SK-MEL-5 (cell line): ENCODE data around the gene TTC28. TPM values are rescaled to one million over a fixed set of nuclear protein-coding genes. Genes with fewer than 3 reads are reported as not detected.
"Not testable (repeated sequence)": the region's sequence is repeated elsewhere in the genome, so short reads cannot be mapped to it uniquely, and the experiment has no call there.

Source experiments
- DNase-seq: peaks from one replicate; pipeline ENCODE4 v3.0.0-alpha.2; 2016; ENCODE audit warnings: low read depth, low spot score
- in situ Hi-C: cut with HindIII; loops from 2 replicates; pipeline ENCODE4 v1.10.0; 2016; ENCODE audit warnings: low sequenced_read_pairs, high pct_unique_total_duplicates, low pct_unique_long_range_greater_than_20kb
- polyA plus RNA-seq, 2 experiments: library from polyadenylated mRNA; depleted of rRNA; stranded (reverse); fragments of >200 nt; gene quantifications; 2 replicates each; pipeline ENCODE4 v1.2.3, GENCODE V29; 2015
- total RNA-seq: library from RNA; depleted of rRNA; stranded (reverse); fragments of >200 nt; shearing (Covaris generic); gene quantifications from 2 replicates; pipeline ENCODE4 v1.2.3, GENCODE V29; 2014; rRNA removed

The TTC28 gene
- total RNA-seq = 5.8 and 7.8 TPM in 2 replicates
- polyA plus RNA-seq (2015; cell fraction: cytosol; rRNA removed) = 15.4 and 18.6 TPM in 2 replicates
- polyA plus RNA-seq (2015; cell fraction: nucleus; rRNA removed) = 15.8 and 16.1 TPM in 2 replicates

DNA sequence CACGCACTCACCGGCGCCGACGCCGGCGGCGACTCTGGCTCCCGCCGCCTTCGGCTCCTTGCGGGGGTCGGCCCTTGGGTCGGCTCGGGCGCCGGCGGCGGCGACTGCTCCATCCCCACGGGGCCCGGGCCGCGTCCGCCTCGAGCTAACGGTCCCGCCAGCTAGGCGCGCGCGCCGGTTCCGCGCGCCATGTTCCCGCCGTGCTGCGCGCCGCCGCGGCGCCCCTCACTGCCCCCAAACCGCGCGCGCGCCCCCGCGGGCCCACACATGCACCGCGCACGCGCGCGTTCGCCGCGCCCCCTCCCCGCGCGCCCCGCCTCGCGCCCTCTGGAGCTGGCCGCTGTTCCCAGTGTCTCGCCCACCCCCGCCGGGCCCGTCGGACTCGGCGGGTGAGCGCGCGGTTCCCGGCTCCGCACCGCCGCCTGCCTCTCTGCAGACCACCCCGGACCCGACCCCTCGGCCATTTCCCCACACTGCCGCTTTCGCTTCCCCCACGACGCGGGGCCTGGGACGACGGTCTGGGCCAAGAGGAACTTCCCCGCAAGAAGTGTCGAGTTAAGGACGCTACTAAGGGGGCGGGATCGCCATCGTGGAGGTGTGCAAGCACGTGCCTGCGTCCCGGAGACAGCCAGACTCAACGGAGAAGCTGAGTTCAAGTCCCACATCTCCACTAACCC, at the start of gene TTC28:
Gene TTC28, minus strand, starts transcription at position 230 of the 677 bp plus-strand sequence. Its CDS starts 117 bp downstream, at position 113.
- peak; percentile 86 for DNase-seq
- in situ Hi-C loops = not testable (repeated sequence)

DNA sequence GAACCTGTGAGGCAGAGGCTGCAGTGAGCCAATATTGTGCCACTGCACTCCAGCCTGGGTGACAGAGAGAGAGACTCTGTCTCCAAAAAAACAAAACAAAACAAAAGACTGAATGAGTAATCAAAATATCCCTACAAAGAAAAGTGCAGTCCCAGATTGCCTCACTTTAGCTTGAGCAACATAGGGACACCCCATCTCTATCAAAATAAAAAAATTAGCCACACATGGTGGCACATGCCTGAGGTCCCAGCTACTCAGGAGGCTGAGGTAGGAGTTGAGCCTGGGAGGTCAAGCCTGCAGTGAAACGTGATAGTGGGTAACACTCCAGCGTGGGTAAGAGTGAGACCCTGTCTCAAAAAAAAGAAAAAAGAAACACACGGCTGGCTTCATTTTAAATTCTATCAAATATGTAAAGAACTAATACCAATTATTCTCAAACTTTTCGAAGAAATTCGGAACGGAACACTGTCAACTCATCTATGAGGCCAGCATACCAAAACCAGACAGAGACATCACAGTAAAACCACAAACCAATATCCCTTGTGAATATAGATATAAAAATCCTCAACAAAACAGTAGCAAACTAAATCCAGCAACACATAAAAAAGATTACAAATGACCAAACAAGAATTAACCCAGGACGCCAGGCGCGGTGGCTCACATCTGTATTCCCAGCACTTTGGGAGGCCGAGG, 49.1 kb upstream of the TTC28 start:
- in situ Hi-C loops = no loop called here
- no peak for DNase-seq

DNA sequence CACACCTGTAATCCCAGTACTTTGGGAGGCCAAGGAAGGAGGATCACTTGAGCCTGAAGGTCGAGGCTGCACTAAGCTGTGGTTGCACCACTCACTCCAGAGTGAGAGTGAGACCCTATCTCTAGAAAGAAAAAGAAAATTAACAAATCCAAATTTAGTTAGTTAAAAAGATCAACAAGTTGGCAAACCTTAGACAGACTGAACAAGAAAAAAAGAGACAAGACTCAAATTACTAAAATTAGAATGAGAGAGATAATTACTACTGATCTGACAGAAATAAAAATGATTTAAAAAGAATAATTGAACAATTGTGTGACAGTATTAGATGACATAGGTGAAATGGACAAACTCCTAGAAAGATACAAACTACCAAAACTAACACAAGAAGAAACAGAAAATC, 48.4 kb upstream of the TTC28 start:
- DNase-seq = no peak
- in situ Hi-C loops = no loop called here

DNA sequence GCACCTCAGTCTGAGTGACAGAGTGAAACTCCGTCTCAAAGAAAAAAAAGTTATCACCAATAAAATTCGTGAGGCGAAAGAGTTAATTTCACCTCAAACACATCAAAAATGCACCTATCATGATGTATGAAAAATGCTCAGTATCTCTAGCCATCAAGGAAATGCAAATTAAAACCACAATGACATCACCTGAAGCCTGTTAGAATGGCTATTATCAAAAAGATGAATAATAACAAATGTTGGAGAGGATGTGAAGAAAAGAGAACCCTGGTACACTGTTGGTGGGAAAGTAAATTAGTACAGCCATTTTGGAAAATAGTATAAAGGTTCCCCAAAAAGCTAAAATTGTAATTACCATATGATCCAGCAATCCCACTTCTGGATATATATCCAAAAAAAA, 38.4 kb upstream of the TTC28 start:
- in situ Hi-C loops = no loop called here
- DNase-seq = no peak

DNA sequence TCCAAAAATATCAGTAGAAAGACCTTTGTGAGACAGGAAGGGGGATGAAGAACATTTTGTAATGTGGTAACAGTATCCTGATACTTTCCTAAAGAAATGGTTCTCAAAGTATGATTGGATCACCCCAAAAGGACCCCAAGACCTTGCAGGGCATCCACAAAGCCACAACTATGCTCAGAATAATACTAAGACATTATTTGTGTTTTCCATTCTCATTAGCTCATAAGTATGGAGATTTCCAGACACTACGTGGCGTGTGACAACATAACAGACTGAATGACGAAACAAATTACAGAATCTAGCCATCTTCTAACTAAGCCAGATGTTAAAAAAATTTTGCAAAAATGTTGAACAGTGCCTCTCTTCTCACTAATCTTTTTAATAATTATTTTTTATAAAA, 37.0 kb upstream of the TTC28 start:
- DNase-seq = no peak
- in situ Hi-C loops = no loop called here

DNA sequence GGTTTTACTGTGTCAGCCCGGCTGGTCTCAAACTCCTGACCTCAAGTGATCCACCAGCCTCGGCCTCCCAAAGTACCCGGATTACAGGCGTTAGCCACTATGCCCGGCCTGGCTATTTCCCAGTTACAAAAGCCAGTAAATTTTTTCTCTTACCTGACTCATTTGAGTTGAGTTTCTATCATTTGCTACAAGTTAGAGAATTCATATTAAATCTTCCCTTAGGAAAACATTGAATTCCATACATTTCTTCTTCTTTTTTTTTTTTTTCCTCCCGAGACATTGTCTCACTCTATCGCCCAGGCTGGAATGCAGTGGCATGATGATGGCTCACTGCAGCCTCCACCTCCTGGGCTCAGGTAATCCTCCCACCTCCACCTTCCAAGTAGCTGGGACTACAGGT, 36.0 kb upstream of the TTC28 start:
- DNase-seq = no peak

DNA sequence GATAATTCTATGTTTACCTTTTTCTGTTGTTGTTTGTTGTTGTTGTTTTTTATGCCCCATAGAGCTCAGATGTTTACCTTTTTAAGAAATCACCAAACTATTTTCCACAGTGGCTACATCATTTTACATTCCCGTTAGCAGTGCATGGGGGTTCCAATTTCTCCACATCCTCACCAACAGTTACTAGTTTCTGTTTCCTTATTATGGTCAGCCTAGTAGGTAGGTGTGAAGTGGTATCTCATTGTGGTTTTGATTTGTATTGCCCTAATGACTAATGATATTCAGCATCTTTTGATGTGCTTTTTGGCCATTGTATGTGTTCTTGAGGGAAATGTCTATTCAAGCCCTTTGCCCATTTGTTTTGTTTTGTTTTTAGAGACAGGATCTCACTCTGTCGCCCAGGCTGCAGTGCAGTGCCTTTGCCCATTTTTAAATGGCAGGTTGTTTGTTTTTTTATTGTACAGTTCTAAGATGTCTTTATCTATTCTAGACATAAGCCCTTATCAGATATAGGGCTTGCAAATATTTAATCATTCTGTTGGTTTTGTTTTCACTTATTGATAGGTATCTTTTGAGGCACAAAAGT, 34.5 kb upstream of the TTC28 start:
- in situ Hi-C loops = no loop called here
- no peak for DNase-seq

More for the DNA sequence above, 36.0 kb upstream of the TTC28 start:
- in situ Hi-C loops = no loop called here

DNA sequence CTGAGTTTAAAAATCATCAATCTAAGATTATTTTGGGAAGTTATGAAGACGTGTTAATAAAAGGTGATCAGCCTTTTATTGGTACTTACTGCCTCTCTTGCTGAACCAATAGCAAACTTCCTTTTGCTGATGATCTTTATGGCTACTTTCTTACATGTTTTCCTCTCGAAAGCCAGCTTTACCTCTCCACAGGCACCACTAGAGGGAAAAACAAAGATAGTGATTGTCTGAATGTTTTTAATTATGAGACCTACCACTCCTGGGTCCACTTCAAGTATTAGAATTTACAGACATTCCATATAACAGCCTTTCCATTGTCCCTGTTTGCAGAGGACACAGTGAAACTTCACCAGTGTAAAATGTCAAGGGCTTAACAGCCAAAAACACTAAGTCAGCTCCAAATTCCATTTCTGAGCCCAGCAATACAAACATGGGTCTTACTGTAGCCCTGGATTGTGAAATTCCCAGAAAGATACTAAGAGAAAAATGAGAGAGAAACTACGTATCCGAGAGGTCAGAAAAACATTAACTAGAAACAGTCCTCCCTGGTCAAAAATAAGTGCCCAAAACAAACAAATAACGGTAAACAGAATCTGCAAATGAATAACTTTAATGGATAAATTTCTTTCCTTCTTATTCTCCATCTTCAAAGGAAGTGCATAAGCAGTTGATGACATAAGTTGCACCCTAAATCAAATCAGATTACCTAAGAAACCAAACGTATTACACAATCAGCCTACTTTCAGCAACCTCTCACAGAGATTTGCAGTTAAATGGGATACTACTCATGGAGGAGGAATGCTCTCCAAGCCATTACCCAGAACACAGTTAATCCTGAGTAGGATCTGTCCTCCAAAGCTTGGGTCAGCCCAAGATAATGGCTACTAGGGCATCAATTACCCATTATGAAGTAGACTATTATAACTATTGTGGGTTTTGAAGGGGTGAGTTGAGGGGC, 32.5 kb upstream of the TTC28 start:
- peak; percentile 74 for DNase-seq
- in situ Hi-C loops = no loop called here

DNA sequence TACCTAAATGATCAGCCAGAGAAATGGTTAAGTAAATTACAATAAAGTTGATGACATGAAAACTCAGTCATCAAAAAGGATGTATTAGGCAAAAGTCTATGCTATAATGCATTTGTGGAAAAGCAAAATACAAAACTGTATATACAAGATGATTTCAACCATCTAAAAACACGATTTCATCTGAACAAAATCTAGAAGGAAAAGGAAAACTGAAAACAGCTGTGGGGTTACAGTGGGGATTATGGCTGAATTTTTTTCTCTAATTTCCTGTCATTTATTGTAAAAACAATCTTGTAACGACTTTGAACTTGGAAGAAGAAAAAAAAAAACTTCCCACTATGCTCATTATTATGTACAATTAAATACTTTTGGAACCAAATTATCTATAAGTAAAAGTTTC, 31.7 kb upstream of the TTC28 start:
- DNase-seq = no peak
- in situ Hi-C loops = no loop called here

DNA sequence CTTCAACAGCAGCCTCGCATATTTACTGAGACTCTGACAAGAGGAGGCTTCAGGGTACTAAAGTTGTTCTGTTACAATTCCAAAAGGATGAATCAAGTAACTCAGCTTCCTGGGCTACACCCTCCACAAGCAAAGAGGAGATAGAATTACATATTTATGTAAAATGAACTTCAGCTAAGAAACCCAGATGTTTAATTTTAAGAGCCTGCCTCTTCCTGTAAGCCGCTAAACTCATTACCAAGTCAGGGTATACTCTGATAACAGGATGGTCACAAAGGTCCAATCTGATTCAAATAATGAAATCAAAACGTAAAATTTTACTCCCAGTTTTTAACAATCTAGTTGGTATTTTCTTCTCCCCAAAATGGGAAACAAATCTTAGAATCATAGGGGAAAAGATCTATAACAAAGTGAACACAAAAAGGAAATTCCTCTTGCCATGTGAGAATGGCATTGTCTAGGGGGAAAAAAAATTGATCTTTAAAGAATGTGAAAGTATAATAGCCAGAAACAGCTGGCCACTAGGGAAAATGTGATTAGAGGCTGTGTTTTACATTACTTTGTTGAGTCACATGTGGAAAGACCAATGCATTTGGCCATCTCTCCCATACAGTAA, 31.0 kb upstream of the TTC28 start:
- in situ Hi-C loops = no loop called here
- DNase-seq = no peak

DNA sequence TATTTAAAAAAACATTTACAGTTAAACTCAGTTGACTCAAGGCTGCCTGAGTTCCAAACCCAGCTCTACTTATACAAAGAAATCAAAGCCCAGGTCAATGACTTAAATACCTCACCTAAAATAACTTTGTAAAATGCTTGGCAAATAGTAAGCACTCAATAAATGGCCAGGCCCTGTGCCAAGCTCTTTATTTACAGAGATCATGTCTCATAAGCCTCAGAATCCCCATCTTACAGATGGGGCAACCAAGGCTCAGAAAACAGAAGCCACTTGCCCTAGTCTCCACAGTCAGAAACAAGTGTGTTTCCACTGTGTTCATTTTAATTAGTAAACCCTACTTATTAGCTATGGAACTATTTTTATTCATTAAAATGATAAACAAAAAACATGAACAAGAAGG, 30.5 kb upstream of the TTC28 start:
- DNase-seq = no peak
- in situ Hi-C loops = no loop called here

DNA sequence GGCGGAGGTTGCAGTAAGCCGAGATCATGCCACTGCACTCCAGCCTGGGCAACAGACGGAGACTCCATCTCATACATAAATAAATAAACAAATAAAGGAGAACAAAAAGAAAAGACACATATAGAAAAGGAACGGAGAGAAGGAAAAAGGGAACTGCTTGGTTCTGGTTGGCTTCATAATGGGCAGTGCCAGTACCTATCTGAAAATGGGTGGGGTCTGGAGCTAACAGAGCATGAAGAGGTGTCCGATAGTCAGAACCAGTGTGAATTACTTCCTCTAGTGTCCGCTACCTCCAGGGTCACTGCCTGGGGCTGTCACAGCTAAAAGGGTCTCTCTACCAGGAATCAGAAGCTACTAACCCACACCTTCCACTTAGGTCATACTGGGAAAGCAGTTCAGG, 27.2 kb upstream of the TTC28 start:
- no peak for DNase-seq
- in situ Hi-C loops = no loop called here

DNA sequence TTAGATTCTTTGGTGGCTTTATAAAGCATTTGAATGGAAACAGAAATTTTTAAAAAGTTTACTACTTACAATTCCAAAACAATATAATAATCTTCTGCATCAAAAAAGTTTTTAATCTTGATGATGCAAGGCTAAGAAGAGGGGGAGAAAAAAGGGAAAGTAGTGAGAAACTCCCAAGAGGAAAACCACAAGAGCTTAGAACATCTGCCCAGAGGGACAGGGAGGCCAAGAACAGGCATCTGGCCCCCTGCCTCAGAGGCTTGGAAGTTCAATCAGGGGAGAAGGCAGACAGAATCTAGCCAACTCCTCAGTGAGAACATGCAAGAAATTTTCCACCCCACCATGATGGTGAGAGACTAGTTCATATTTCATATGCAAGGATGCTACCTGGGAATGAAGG, 23.8 kb upstream of the TTC28 start:
- in situ Hi-C loops = no loop called here
- DNase-seq = no peak

DNA sequence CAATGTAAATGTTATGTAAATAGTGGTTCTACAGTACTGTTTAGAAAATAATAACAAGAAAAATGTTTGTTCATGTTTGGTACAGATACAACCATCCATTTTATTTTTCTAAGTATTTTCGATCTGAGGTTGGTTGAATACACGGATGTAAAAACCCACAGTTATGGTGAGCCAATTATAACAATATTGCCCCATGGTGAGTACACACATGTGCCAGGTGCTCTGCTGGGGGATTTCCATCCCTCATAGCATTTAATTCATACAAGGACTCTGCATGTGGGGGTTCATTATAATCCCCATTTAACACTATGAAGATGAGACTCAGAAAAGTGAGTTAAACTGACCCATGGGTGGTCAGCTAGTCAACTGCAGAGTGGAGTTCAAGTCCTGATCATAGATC, 23.3 kb upstream of the TTC28 start:
- DNase-seq = no peak
- in situ Hi-C loops = no loop called here

DNA sequence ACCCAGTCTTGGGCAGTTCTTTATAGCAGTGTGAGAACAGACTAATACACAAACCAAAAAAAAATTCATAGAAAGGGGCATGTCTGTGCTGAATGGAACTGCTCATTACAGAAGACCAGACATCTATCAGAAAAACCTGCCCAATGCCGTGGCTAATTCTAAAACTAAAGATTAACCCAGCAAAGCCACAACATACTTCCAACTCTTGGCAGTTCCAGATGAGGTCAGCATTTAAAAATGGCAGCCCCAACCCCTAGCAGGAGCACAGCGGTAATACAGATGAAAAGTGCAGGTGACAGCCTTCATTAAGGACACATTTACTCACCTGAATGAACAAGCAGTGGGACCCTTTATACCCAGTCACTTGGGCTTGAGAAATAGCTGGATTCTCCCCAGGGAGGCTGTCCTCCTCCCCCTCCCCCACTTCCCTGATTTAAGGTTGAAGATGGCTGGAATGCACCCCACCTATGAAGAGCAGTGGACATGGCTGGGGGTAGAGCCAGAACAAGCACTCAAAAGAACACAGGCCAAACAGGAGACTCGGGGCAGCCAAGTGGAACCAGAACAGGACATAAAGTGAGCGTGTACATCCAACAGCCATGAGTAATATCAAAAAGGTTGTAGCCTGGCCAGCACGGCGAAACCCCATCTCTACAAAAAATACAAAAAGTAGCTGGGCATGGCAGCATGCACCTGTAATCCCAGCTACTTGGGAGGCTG, 13.6 kb upstream of the TTC28 start:
- DNase-seq, in situ Hi-C loops: not testable (repeated sequence)

DNA sequence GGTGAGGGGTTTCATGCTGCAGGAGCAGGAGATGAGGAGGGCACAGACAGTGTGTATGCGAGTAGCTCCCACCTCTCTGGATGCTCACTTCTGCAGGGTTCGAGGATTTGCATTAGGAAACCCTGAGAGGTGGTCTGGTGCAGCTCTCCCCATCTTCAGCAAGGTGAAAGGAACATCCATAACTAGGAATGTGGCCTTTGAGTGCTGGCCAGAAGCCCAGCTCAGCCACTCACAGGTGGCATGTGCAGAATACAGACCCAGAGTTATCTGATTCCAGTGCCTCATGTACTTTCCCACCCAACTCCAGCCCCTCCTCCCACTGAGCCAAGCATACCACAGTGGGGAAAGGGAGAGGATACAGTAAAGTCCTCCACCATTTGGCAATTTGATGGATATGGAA, 10.2 kb upstream of the TTC28 start:
- DNase-seq, in situ Hi-C loops: not testable (repeated sequence)

DNA sequence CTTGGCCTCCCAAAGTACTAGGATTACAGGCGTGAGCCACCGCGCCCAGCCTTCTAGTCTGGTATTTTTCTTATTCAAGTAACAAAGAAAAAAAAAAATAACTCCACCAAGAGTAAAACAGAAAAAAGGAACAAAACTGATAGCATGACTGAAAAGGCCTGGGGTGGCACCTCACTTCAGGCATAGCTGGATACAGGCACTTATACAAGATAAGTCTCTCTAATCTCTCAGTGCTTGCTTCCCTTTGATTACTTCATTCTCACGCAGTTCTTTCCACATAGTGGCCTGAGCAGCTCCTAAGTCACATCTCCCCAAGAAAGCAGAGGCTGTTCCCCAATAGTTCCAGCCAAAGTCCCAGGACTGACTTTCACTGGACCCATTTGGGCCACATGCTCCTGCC, 3.3 kb upstream of the TTC28 start:
- in situ Hi-C loops, DNase-seq: not testable (repeated sequence)
